Stimulated activated CD4-positive, alpha-beta T cell treated with anti-CD3 and anti-CD28 coated beads, Interleukin-4, amount 100 ng/mL, for 4 hours (primary cell): ENCODE measurements around the gene SLCO2B1.

Experiments
- DNase-seq, 2 experiments: peaks; one replicate each; pipeline ENCODE4 v3.0.0-alpha.2; 2020

Gene SLCO2B1

GRCh38 chr11:75145972-75146519 lies 4.9 kb upstream of the SLCO2B1 start:
- DNase-seq, result no peak

- no peak for DNase-seq
Observed at GRCh38 chr11:75146711-75147110, 4.2 kb upstream of the SLCO2B1 start.

- no peak for DNase-seq
Observed at GRCh38 chr11:75147191-75147874, 3.6 kb upstream of the SLCO2B1 start.

GRCh38 chr11:75147875-75148263 lies 3.0 kb upstream of the SLCO2B1 start:
- no peak for DNase-seq

DNA sequence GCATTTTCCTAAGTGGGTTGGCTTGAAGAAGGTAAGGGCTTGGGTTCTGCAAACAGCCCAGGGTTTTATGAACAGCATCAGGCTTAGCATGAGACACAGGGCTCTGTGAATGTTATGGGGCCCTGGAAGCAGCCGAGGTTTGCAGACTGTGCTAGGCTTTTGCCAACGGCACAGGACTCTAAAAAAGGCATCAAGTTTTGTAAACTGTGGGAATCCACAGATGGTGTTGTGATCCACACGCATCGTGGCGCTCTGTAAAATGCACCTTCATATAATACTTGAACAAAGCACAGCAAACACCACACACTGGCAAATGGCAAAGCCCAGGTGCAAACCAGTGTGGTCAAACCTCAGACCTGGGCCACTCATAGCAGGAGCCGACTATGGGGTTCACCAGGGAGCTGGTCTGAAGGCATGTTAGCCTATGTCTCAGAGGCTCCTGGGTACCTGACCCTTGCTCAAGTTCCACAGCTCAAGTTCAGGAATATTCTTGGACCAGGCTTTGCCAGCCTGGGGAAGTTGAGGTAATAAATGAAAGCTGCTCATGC lies 2.4 kb upstream of the SLCO2B1 start:
- DNase-seq, result no peak

DNA sequence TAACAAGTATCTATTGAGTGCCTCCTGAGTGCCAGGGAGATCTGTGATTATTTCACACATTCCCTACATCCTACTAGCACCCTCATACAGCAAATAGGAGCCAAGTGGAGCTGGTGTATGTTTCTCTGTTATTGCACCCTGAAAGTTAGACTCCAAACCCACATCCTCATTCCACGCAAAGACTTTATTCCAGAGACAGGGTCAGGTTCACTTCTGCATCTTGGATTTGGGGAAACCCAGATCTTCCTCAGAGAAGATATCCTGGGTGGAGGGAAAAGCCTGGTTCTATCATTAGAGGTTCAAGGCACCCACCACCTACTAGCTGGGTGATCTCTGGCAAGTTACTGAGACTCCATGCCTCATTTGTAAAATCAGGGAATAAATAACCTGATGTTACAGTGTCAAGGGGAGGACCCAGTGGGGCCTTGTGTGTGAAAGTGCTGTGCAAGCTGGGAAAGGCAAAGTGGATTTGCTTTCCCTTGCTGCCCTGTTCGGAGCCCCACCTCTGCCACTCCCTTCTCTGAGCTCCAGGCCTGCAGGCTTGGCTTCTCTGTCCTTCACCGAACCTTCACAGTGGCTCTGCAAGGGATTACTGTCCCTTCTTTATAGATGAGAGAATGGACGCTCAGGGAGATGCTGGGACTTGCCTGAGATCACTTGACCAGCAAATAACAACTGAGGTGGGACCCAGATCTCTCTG lies 991 bp upstream of the SLCO2B1 start:
- no peak for DNase-seq

DNA sequence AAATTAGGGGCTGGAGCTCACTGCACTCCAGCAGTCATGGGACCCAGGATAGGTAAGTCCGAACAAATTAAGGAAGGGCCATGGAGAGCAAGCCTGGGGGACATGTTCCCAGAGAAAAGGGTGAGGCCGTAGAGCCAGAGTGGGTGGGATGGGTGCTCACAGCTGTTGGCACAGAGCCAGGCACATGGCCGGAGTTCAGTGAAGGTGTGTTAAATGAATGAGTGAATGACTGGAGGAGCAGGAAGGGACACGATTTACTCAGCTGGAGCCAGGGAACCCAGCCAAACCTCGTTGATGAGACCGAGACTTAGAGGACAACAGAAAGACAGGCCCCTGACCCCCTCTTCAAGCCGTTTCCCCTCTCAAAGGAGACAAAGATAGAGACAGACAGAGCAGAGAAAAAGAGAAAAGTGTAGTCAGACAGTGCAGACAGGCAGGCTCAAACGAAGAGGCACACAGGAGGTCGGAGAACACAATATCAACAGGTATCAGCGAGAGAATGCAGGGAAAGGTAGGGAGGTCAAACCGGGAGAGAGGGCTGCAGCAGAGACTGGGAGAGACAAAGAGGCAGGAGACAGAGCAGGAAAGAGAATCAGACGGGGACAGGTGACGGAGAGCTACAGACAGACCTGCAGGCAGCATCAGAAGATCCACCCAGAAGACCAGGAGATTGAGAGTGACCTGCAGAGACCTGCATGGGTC lies 590 bp downstream of the SLCO2B1 start:
- DNase-seq, result no peak

- no peak for DNase-seq
Observed at GRCh38 chr11:75152090-75152489, 1.2 kb downstream of the SLCO2B1 start.

GRCh38 chr11:75152651-75153427 lies 1.9 kb downstream of the SLCO2B1 start:
- DNase-seq, result no peak

DNA sequence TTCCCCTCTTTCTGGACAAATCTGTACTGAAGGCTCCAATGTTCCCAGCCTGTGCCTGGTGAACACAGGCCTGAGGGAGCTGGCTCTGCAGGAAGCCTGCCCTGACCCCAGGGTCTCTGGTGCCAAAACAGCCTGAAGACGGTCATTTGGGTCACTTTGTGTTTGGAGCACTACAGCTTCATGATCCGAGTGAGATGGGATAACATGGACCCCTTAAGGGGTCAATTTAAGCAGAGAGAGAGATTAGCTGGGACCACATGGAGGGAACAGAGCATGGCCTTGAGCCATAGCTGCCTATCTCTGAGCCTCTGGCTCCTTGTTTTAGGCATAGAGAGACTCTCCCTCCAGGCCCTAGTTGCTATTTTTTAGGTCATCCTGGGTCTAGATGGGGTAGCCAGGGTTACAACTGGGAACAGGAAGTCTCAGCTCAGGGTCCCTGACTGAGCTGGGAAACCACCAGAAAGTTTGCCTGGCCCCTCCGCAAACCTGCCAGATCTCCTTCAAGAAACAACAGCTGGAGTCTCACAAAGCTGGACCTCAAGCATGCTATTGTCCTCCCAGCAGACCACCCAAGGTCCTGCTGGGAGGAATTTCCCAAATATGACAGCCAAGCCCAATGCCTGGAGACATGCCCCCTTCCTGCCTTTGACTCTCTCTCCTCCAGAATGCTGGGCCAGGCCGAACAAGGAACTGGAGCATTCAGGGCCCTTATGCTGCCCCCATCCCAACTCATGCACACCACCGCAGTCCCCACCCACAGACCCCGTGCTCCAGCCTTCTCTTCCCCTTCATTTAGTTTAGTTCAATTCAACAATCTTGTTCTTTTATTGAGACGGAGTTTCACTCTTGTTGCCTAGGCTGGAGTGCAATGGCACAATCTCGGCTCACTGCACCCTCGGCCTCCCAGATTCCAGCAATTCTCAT lies 4.0 kb downstream of the SLCO2B1 start:
- no peak for DNase-seq

DNA sequence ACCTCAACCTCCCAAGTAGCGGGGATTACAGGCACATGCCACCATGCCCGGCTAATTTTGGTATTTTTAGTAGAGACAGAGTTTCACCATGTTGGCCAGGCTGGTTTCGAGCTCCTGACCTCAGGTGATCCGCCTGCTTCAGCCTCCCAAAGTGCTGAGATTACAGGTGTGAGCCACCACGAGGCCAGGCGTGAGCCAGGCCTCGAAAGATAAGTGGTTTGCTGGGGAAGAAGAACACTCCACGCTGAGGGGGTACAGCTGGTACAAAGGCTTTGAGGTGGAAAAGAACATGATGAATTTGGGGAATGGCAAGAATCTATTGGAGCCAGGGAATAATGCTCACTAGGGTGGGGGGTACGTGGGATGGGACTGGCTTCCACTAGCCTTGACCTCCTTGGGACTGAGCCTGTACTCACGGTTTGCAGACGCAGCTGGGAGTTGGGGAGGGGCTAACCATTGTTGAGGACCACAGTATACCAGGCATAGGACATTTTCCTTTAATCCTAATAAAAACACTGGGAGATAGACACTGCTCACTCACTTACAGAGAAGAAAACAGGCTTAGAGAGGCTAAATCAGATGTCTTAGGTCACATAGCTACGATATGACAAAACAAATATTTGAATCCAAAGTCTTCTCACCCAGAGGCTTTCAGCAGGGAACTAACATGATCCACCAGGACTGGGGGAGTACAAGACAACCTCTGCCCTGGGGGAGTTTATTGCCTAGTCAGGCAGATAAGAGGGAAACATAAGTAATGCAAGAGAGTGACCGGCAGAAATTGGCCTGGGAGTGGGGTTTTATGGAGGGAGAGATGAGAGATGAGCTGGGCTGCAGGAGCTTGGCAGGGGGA lies 4.9 kb downstream of the SLCO2B1 start:
- DNase-seq, result no peak

- DNase-seq, result no peak
Observed at GRCh38 chr11:75158241-75158640, 7.3 kb downstream of the SLCO2B1 start.

DNA sequence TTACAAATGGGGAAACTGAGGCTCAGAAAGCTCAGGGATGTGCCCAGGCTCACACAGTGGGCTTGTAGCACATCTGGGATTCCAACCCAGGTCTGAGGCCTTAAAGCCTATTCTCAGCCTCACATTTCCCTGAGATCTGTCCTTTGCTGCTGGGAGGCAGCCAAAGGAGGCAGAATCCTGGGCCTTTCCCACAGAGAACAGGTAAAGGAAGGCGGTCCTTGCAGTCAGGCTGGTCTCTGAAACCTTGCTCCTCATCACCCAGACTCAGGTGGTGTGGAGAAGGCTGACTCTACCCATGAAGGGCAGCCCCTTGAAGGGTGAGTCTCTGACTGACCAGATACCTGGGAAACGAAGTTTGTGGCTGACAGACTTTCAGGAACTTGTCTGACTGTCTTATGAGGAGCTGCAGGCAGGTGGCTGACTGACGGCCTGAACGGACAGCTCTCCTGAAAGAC lies 7.8 kb downstream of the SLCO2B1 start:
- DNase-seq, result no peak

- no peak for DNase-seq
Observed at GRCh38 chr11:75159151-75159953, 8.4 kb downstream of the SLCO2B1 start.

GRCh38 chr11:75160220-75160757 lies 9.4 kb downstream of the SLCO2B1 start:
- DNase-seq, result no peak

DNA sequence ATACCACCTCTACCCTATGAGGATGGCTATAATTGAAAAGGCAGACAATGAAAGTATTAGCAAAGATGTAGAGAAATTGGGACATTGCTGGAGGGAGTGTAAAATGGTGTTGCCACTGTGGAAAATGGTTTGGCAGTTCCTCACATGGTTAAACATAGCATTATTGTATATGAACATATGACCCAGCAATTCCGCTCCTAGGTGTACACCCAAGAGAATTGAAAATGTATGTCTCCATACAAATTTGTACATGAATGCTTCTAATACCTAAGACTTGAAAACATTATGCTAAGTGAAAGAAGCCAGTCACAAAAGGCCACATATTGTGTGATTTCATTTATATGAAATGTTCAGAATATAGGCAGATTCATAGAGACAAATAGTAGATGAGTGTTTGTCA lies 10.0 kb downstream of the SLCO2B1 start:
- no peak for DNase-seq

GRCh38 chr11:75161506-75162095 lies 10.7 kb downstream of the SLCO2B1 start:
- DNase-seq, result no peak

DNA sequence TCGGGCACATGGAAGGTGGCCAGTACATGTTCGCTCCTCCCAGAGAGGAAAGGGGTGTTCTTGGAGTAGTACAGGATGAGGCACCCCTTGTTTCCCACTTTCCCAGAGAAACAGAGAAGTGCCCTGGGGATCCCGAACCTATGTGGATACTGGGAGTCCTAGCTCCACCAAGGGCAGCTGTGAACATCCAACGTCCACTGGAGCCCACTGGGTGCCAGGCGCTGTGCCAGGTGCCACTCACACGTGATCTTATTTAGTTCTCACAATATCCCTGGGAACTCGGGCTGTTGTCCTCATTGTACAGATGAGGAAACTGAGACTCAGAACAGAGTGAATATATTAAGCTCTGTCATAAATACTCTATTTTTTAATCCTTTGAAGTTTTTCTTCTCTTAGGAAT lies 12.0 kb downstream of the SLCO2B1 start:
- DNase-seq, result no peak
